ENCODE data around the gene PCSK6. TPM values are rescaled to one million over a fixed set of nuclear protein-coding genes. Genes with fewer than 3 reads are reported as not detected.

PCSK6 gene
- total RNA-seq, 1 donor from 2014 or later = 3.8 TPM

GRCh38 chr15:101463270-101463669 is 26.2 kb downstream of the PCSK6 start:
- peaks cover 13% of the 10 kb centered on the region for H3K4me1 Mint-ChIP-seq (ENCODE audit: low read depth, unreplicated experiment)
- no peak overlapping the region for H3K27ac Mint-ChIP-seq (ENCODE audit: unreplicated experiment)
- no peak for DNase-seq
- H3K27me3 Mint-ChIP-seq (ENCODE audit: unreplicated experiment) = peaks cover 2% of the 10 kb centered on the region
- no peak for TF ChIP-seq CTCF (IDR thresholded peaks at IDR 0.05; ENCODE audit: partially characterized antibody, unreplicated experiment)
- peaks cover 4% of the 10 kb centered on the region for H3K9me3 Mint-ChIP-seq (ENCODE audit: unreplicated experiment)
- H3K4me3 Mint-ChIP-seq (ENCODE audit: unreplicated experiment) = no peak overlapping the region
- H3K36me3 Mint-ChIP-seq (ENCODE audit: unreplicated experiment) = peaks cover 17% of the 10 kb centered on the region

GRCh38 chr15:101461097-101461496 is 28.4 kb downstream of the PCSK6 start:
- H3K27me3 Mint-ChIP-seq (ENCODE audit: unreplicated experiment) = peaks cover 2% of the 10 kb centered on the region
- peaks cover 6% of the 10 kb centered on the region for H3K9me3 Mint-ChIP-seq (ENCODE audit: unreplicated experiment)
- peaks cover 18% of the 10 kb centered on the region for H3K4me1 Mint-ChIP-seq (ENCODE audit: low read depth, unreplicated experiment)
- DNase-seq = no peak
- peaks cover 17% of the 10 kb centered on the region for H3K36me3 Mint-ChIP-seq (ENCODE audit: unreplicated experiment)
- TF ChIP-seq CTCF (IDR thresholded peaks at IDR 0.05; ENCODE audit: partially characterized antibody, unreplicated experiment) = no peak
- H3K4me3 Mint-ChIP-seq (ENCODE audit: unreplicated experiment) = no peak overlapping the region
- no peak overlapping the region for H3K27ac Mint-ChIP-seq (ENCODE audit: unreplicated experiment)

- Mint-ChIP-seq H3K4me3 (ENCODE audit: unreplicated experiment) (no peak overlapping the region), H3K27ac (ENCODE audit: unreplicated experiment) (no peak overlapping the region), H3K36me3 (ENCODE audit: unreplicated experiment) (peaks cover 8% of the 10 kb centered on the region), H3K4me1 (ENCODE audit: low read depth, unreplicated experiment) (peaks cover 28% of the 10 kb centered on the region), H3K27me3 (ENCODE audit: unreplicated experiment) (peaks cover 4% of the 10 kb centered on the region), H3K9me3 (ENCODE audit: unreplicated experiment) (peaks cover 4% of the 10 kb centered on the region)
- no peak for DNase-seq
- no peak for TF ChIP-seq CTCF (IDR thresholded peaks at IDR 0.05; ENCODE audit: partially characterized antibody, unreplicated experiment)
Observed at GRCh38 chr15:101459579-101460300, 29.8 kb downstream of the PCSK6 start.

- no peak for TF ChIP-seq CTCF (IDR thresholded peaks at IDR 0.05; ENCODE audit: partially characterized antibody, unreplicated experiment)
- Mint-ChIP-seq H3K4me3 (ENCODE audit: unreplicated experiment) (no peak overlapping the region), H3K36me3 (ENCODE audit: unreplicated experiment) (peaks cover 8% of the 10 kb centered on the region), H3K27ac (ENCODE audit: unreplicated experiment) (peak overlapping the region; percentile 70), H3K4me1 (ENCODE audit: low read depth, unreplicated experiment) (peaks cover 28% of the 10 kb centered on the region), H3K9me3 (ENCODE audit: unreplicated experiment) (peaks cover 4% of the 10 kb centered on the region), H3K27me3 (ENCODE audit: unreplicated experiment) (peaks cover 4% of the 10 kb centered on the region)
- DNase-seq = no peak
Observed at GRCh38 chr15:101458908-101459578, 30.5 kb downstream of the PCSK6 start.

Data from glutamatergic neuron (in vitro differentiated cells).